GM18511 (cell line): ENCODE data around the gene BCL10.

ENCODE experiments used
- ATAC-seq: cut with Tn5 transposase; IDR thresholded peaks from one replicate; pipeline ENCODE4 v1.9.1; 2021; ENCODE audit warnings: mild to moderate bottlenecking, moderate library complexity; ENCODE audit not compliant: unreplicated experiment

Gene BCL10

GRCh38 chr1:85300140-85300539 lies 23.7 kb upstream of the BCL10 start:
- ATAC-seq = no peak

- peak; percentile 95 for ATAC-seq
Observed at GRCh38 chr1:85297855-85298629, 21.6 kb upstream of the BCL10 start.

- ATAC-seq = no peak
Observed at GRCh38 chr1:85297538-85297854, 21.1 kb upstream of the BCL10 start.

GRCh38 chr1:85296980-85297379 lies 20.5 kb upstream of the BCL10 start:
- ATAC-seq = no peak

GRCh38 chr1:85295654-85296053 lies 19.2 kb upstream of the BCL10 start:
- ATAC-seq = no peak

- no peak for ATAC-seq
Observed at GRCh38 chr1:85295006-85295431, 18.6 kb upstream of the BCL10 start.

GRCh38 chr1:85290826-85291225 lies 14.4 kb upstream of the BCL10 start:
- ATAC-seq = no peak

- ATAC-seq = no peak
Observed at GRCh38 chr1:85289848-85290335, 13.5 kb upstream of the BCL10 start.

- ATAC-seq = no peak
Observed at GRCh38 chr1:85289207-85289847, 12.9 kb upstream of the BCL10 start.

GRCh38 chr1:85284202-85284601 lies 7.8 kb upstream of the BCL10 start:
- no peak for ATAC-seq

- ATAC-seq = no peak
Observed at GRCh38 chr1:85283475-85284199, 7.2 kb upstream of the BCL10 start.

- no peak for ATAC-seq
Observed at GRCh38 chr1:85282424-85282823, 6.0 kb upstream of the BCL10 start.

GRCh38 chr1:85280636-85281035 lies 4.2 kb upstream of the BCL10 start:
- ATAC-seq = no peak

GRCh38 chr1:85279458-85280080 lies 3.1 kb upstream of the BCL10 start:
- ATAC-seq = no peak

GRCh38 chr1:85278853-85279314 lies 2.5 kb upstream of the BCL10 start:
- ATAC-seq = no peak

- no peak for ATAC-seq
Observed at GRCh38 chr1:85277802-85278201, 1.4 kb upstream of the BCL10 start.

GRCh38 chr1:85276978-85277639 lies 677 bp upstream of the BCL10 start:
- no peak for ATAC-seq

- ATAC-seq = peak; percentile 14
Observed at GRCh38 chr1:85275701-85276214, 674 bp downstream of the BCL10 start.

- ATAC-seq = no peak
Observed at GRCh38 chr1:85274969-85275453, 1.4 kb downstream of the BCL10 start.

- no peak for ATAC-seq
Observed at GRCh38 chr1:85273397-85273796, 3.0 kb downstream of the BCL10 start.
